Right lobe of liver (tissue), 6 donors: ENCODE measurements around the gene TSPAN9. TPM values are rescaled to one million over a fixed set of nuclear protein-coding genes. Genes with fewer than 3 reads are reported as not detected.

Experiments used
- ATAC-seq, 4 donors: fragments of 200-7000 bp; cut with Tn5 transposase; one replicate each; pipeline ENCODE4 v1.9.1; 2020; ENCODE audit warnings: mild to moderate bottlenecking in 4 of 4, moderate library complexity in 4 of 4
- DNase-seq, 3 donors: peaks; one replicate each; pipeline ENCODE4 v3.0.0-alpha.2; 2020
- H3K27ac ChIP-seq, 3 donors: fragments of 200-600 bp; one replicate each; pipeline ENCODE4 v1.8.0; 2022
- H3K27me3 ChIP-seq, 2 donors: fragments of 200-600 bp; one replicate each; pipeline ENCODE4 v1.8.0; 2022
- H3K36me3 ChIP-seq, 4 donors: fragments of 200-600 bp; sonication (generic) in 1 of 4; one replicate each; pipeline versions ENCODE4 v1.5.1 to v1.8.0; 2017 to 2022; ENCODE audit warnings: control low read depth in 1 of 4
- H3K4me1 ChIP-seq, 4 donors: fragments of 200-600 bp; sonication (generic) in 1 of 4; one replicate each; pipeline versions ENCODE4 v1.5.1 to v1.8.0; 2017 to 2022; ENCODE audit warnings: control low read depth in 1 of 4
- H3K4me3 ChIP-seq, 3 donors: fragments of 200-600 bp; one replicate each; pipeline ENCODE4 v1.8.0; 2022
- H3K9me3 ChIP-seq, 4 donors: fragments of 200-600 bp; sonication (generic) in 1 of 4; one replicate each; pipeline versions ENCODE4 v1.5.1 to v1.8.0; 2017 to 2022; ENCODE audit warnings: control low read depth in 1 of 4
- CTCF ChIP-seq, 4 donors: fragments of 200-600 bp in 3 of 4; fragments of 450-650 bp in 1 of 4; IDR thresholded peaks; one replicate each; pipeline versions ENCODE4 v1.5.1 to v1.8.0; 2016 to 2022; ENCODE audit warnings: antibody characterized with exemption in 4 of 4, mild to moderate bottlenecking in 2 of 4
- POLR2A ChIP-seq: fragments of 450-650 bp; IDR thresholded peaks from one replicate; pipeline ENCODE4 v1.6.1; 2017; ENCODE audit warnings: antibody characterized with exemption, mild to moderate bottlenecking
- WGBS: methylation state at CpG from one replicate; pipeline ENCODE4 v1.1.6; 2018; ENCODE audit warnings: low coverage, low lambda C conversion rate; ENCODE audit not compliant: insufficient coverage; ENCODE audit errors: missing lambda C conversion rate; 5-methylcytosine and 5-hydroxymethylcytosine counted together
- intact Hi-C, 2 donors: fragments of 100-400 bp; cut with DNase I; formaldehyde crosslinking; loops; one replicate each; pipeline versions ENCODE4 v1.11.2 to v1.14.1; 2022
- total RNA-seq, 6 experiments: library from RNA; depleted of rRNA in 2 of 6; stranded (reverse); fragments of >200 nt in 2 of 6; fragmentation: NEBNext Ultra II Directional in 3 of 6; extraction: Animal tissue kit (Norgen Biotek cat#: 25700) in 3 of 6; gene quantifications; one replicate each; pipeline versions ENCODE4 v1.1.0 to v1.2.4, GENCODE V29; 2016 to 2023
- donor health status: DM: no; HTN: yes; CAD: no.
- donor health status: DM: no; HTN: no; CAD: no.
- donor health status: DM: no; HTN: no; CAD: no.
- donor health status: DM: no; HTN: yes; CAD: no.
- donor health status: DM: no; HTN: yes; CAD: no.

TSPAN9 gene
- total RNA-seq, 6 experiments from 2014 or later: 23.7 to 53.2 (median 39.8) TPM

DNA sequence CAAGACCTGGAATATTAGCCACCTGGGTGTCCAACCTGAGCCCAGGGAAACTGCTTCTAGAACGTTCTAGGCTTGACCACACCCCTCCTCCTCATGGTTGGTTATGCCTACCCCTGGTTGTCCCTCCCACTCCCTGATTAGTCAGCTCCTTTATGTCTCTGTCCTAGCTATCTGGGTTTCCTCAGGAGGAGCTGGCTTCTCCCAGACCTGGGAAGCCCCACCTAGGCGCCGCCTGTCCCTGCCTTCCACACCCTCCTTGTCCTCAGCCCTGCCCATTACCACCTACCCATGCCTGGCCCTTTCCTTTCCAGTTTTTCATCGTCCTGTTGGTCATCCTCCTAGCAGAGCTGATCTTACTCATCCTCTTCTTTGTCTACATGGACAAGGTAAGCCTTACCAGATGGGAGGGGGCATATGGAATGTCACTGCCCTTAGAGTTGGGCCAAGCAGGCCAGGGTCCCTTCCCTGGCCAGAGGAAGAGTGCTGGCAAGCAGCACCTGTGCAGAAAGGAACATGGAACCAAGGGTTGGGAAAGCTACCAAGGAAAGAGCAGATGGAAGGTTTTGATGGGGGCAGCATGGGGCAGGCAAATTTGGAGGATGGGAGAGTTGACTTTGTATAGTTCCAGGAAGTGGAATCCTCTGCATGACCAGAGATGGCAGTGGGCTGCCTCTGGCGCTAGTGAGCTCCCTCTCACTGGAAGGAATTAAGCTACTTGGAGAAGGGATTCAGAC, 201.7 kb downstream of the TSPAN9 start:
- WGBS: 85% methylated on average over 5 of the region's 5 CpGs
- Histone ChIP-seq H3K27ac (no peak overlapping the region), H3K36me3 (peaks cover 0 to 28% (median 1%) of the 10 kb centered on the region in 4 donors), H3K4me3 (no peak overlapping the region), H3K9me3 (no peaks in the 10 kb centered on the region), H3K4me1 (no peaks in the 10 kb centered on the region), H3K27me3 (no peaks in the 10 kb centered on the region)
- ATAC-seq (no peak), DNase-seq (no peak)
- intact Hi-C loops: loop anchor here (5.0 to 10.0 kb wide), 4 partner anchors 74 to 207 kb away; partner anchors contain the start of gene TSPAN9 (in 1 of the 2)
- no peak for TF ChIP-seq POLR2A
- TF ChIP-seq CTCF (IDR thresholded peaks at IDR 0.05): no peak

- H3K27ac ChIP-seq: no peak overlapping the region
- 57% methylated on average over 10 of the region's 10 CpGs for WGBS
- no peaks in the 10 kb centered on the region for H3K4me1 ChIP-seq
- ATAC-seq (no peak), DNase-seq (no peak)
- peaks cover 0 to 28% (median 1%) of the 10 kb centered on the region in 4 donors for H3K36me3 ChIP-seq
- no peaks in the 10 kb centered on the region for H3K9me3 ChIP-seq
- H3K4me3 ChIP-seq: no peak overlapping the region
- intact Hi-C loops: loop anchor here (5.0 to 10.0 kb wide), 4 partner anchors 75 to 207 kb away; partner anchors contain the start of gene TSPAN9 (in 1 of the 2)
- no peaks in the 10 kb centered on the region for H3K27me3 ChIP-seq
- TF ChIP-seq CTCF (IDR thresholded peaks at IDR 0.05) (no peak), POLR2A (no peak)
Observed at GRCh38 chr12:3279415-3279780, 202.2 kb downstream of the TSPAN9 start.

GRCh38 chr12:3279832-3280231, 202.7 kb downstream of the TSPAN9 start:
- intact Hi-C loops: loop anchor here (5.0 to 10.0 kb wide), 4 partner anchors 75 to 208 kb away; partner anchors contain the start of gene TSPAN9 (in 1 of the 2)
- no peaks in the 10 kb centered on the region for H3K27me3 ChIP-seq
- DNase-seq: no peak
- H3K27ac ChIP-seq: no peak overlapping the region
- H3K9me3 ChIP-seq: no peaks in the 10 kb centered on the region
- WGBS: 48% methylated on average over 3 of the region's 8 CpGs
- no peak for ATAC-seq
- H3K4me3 ChIP-seq: no peak overlapping the region
- no peak for TF ChIP-seq POLR2A
- no peak for TF ChIP-seq CTCF (IDR thresholded peaks at IDR 0.05)
- H3K4me1 ChIP-seq: no peaks in the 10 kb centered on the region
- H3K36me3 ChIP-seq: peaks cover 0 to 28% (median 1%) of the 10 kb centered on the region in 4 donors

DNA sequence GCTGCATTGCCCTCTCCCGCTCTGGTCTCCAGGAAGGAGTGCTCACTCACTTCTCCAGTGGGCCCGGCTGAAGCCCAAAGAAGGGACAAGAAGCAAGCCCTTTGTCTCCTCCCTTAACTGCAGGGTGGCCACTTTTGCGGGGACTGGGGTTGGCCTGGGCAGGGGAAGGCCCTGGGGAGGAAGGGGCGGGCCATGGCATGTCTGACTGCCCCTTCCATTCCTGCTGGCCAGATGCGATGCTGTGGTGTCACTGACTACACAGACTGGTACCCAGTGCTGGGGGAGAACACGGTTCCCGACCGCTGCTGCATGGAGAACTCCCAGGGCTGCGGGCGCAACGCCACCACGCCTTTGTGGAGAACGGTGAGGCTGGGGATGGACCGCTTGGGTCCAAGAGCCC, 203.8 kb downstream of the TSPAN9 start:
- Histone ChIP-seq H3K4me1 (no peaks in the 10 kb centered on the region), H3K4me3 (no peak overlapping the region), H3K27me3 (no peaks in the 10 kb centered on the region), H3K9me3 (no peaks in the 10 kb centered on the region), H3K27ac (no peak overlapping the region), H3K36me3 (peaks cover 0 to 28% (median 1%) of the 10 kb centered on the region in 4 donors)
- ATAC-seq (no peak), DNase-seq (no peak)
- 98% methylated on average over 9 of the region's 14 CpGs for whole genome bisulfite sequencing
- intact Hi-C loops: loop anchor here in 1 of 2 donors (5.0 kb wide), 1 partner anchor 144 kb away; no protein-coding TSS in a partner anchor
- TF ChIP-seq POLR2A (no peak), CTCF (IDR thresholded peaks at IDR 0.05) (no peak)
